BLaER1 treated with 17β-estradiol and CSF1 and Interleukin-3, amounts not matched to agents 10 nM and 100 nM (cell line): Measurements from ENCODE around the gene DDX54.
"Not testable (repeated sequence)": the region's sequence is repeated elsewhere in the genome, so short reads cannot be mapped to it uniquely, and the experiment has no call there.

Experiments used
- H3K27ac ChIP-seq, 11 experiments: shearing (Covaris generic); formaldehyde crosslinking; 2 replicates each; pipeline ENCODE4 v1.8.1; 2022
- H3K27me3 ChIP-seq, 11 experiments: shearing (Covaris generic); formaldehyde crosslinking; 2 replicates each; pipeline ENCODE4 v1.8.1; 2022
- H3K36me3 ChIP-seq, 11 experiments: shearing (Covaris generic); formaldehyde crosslinking; 2 replicates each; pipeline ENCODE4 v1.8.1; 2022
- H3K4me1 ChIP-seq, 10 experiments: shearing (Covaris generic); formaldehyde crosslinking; 2 replicates each; pipeline ENCODE4 v1.8.1; 2022
- H3K4me2 ChIP-seq, 11 experiments: shearing (Covaris generic); formaldehyde crosslinking; 2 replicates each; pipeline ENCODE4 v1.8.1; 2022
- H3K4me3 ChIP-seq, 10 experiments: shearing (Covaris generic); formaldehyde crosslinking; 2 replicates each; pipeline ENCODE4 v1.8.1; 2022
- H3K9ac ChIP-seq, 11 experiments: shearing (Covaris generic); formaldehyde crosslinking; 2 replicates each; pipeline ENCODE4 v1.8.1; 2022
- H3K9me3 ChIP-seq, 11 experiments: shearing (Covaris generic); formaldehyde crosslinking; replicated peaks in 1 of 11; 2 replicates each; pipeline ENCODE4 v1.8.1; 2022
- H4K20me1 ChIP-seq, 11 experiments: shearing (Covaris generic); formaldehyde crosslinking; 2 replicates each; pipeline ENCODE4 v1.8.1; 2022
- Cebpa-rat ChIP-seq, 11 experiments: shearing (Covaris generic); IDR thresholded peaks; 2 replicates each; pipeline ENCODE4 v1.8.1; 2022

The DDX54 gene

GRCh38 chr12:113211160-113211559 is 25.9 kb upstream of the DDX54 start:
- peaks cover 0 to 23% (median 16%) of the 10 kb centered on the region in 11 experiments; a peak in 10 of 22 replicates for H4K20me1 ChIP-seq
- H3K27ac ChIP-seq, result no peak overlapping the region; a peak in 1 of 22 replicates
- no peak overlapping the region for H3K4me3 ChIP-seq
- no peak for TF ChIP-seq Cebpa-rat (IDR thresholded peaks at IDR 0.05)
- H3K27me3 ChIP-seq, result peaks cover 29 to 85% (median 84%) of the 10 kb centered on the region in 11 experiments
- H3K4me1 ChIP-seq, result peaks cover 48 to 100% (median 77%) of the 10 kb centered on the region in 10 experiments
- peaks cover 0 to 9% (median 0%) of the 10 kb centered on the region in 11 experiments; a peak in 1 of 22 replicates for H3K36me3 ChIP-seq
- peak overlapping the region in 5 of 11 experiments; percentile 3 to 98 (median 75); a peak in 8 of 22 replicates for H3K4me2 ChIP-seq
- peaks cover 0 to 13% (median 0%) of the 10 kb centered on the region in 11 experiments; a peak in 2 of 22 replicates for H3K9me3 ChIP-seq
- no peak overlapping the region for H3K9ac ChIP-seq

- Histone ChIP-seq H3K4me1 (peaks cover 38 to 97% (median 60%) of the 10 kb centered on the region in 10 experiments), H3K9ac (peak overlapping the region; percentile 29 to 82 (median 73))
Observed at GRCh38 chr12:113208041-113208934, 23.0 kb upstream of the DDX54 start.

GRCh38 chr12:113207613-113208040 is 22.3 kb upstream of the DDX54 start:
- H3K4me3 ChIP-seq, result peak overlapping the region in 7 of 10 experiments; percentile 3 to 31 (median 6); a peak in 6 of 20 replicates
- H3K27ac ChIP-seq, result peak overlapping the region; percentile 64 to 94 (median 84)
- peaks cover 0 to 9% (median 0%) of the 10 kb centered on the region in 11 experiments; a peak in 1 of 22 replicates for H3K36me3 ChIP-seq
- peaks cover 38 to 96% (median 60%) of the 10 kb centered on the region in 10 experiments for H3K4me1 ChIP-seq
- peak overlapping the region; percentile 75 to 98 (median 92) for H3K4me2 ChIP-seq
- peak overlapping the region; percentile 29 to 82 (median 73); a peak in 21 of 22 replicates for H3K9ac ChIP-seq
- no peak for TF ChIP-seq Cebpa-rat (IDR thresholded peaks at IDR 0.05)
- H3K27me3 ChIP-seq, result peaks cover 20 to 85% (median 76%) of the 10 kb centered on the region in 11 experiments
- peaks cover 0 to 13% (median 0%) of the 10 kb centered on the region in 11 experiments; a peak in 2 of 22 replicates for H3K9me3 ChIP-seq
- peaks cover 0 to 23% (median 16%) of the 10 kb centered on the region in 11 experiments; a peak in 10 of 22 replicates for H4K20me1 ChIP-seq

More at GRCh38 chr12:113208041-113208934, 23.0 kb upstream of the DDX54 start:
- Histone ChIP-seq H3K9me3 (peaks cover 0 to 13% (median 0%) of the 10 kb centered on the region in 11 experiments; a peak in 2 of 22 replicates), H3K36me3 (peaks cover 0 to 9% (median 0%) of the 10 kb centered on the region in 11 experiments; a peak in 1 of 22 replicates), H3K27ac (peak overlapping the region; percentile 64 to 94 (median 84)), H4K20me1 (peaks cover 0 to 23% (median 16%) of the 10 kb centered on the region in 11 experiments; a peak in 10 of 22 replicates), H3K4me2 (peak overlapping the region; percentile 75 to 98 (median 92)), H3K4me3 (peak overlapping the region in 8 of 10 experiments; percentile 6 to 48 (median 24); a peak in 11 of 20 replicates), H3K27me3 (peaks cover 26 to 86% (median 79%) of the 10 kb centered on the region in 11 experiments)
- TF ChIP-seq Cebpa-rat (IDR thresholded peaks at IDR 0.05), result peak in 3 of 11 experiments; percentile 13 to 48 (median 22); a peak in 5 of 22 replicates

- H4K20me1 ChIP-seq, result peaks cover 0 to 25% (median 16%) of the 10 kb centered on the region in 11 experiments; a peak in 11 of 22 replicates
- H3K27me3 ChIP-seq, result peaks cover 11 to 85% (median 76%) of the 10 kb centered on the region in 11 experiments
- H3K9ac ChIP-seq, result peak overlapping the region in 2 of 11 experiments; percentile 2 to 82; a peak in 1 of 22 replicates
- H3K4me3 ChIP-seq, H3K36me3 ChIP-seq, H3K9me3 ChIP-seq: not testable (repeated sequence)
- H3K4me2 ChIP-seq, result peak overlapping the region; percentile 75 to 98 (median 92)
- peak overlapping the region in 7 of 11 experiments; percentile 79 to 94 (median 90); a peak in 13 of 22 replicates for H3K27ac ChIP-seq
- peaks cover 38 to 95% (median 60%) of the 10 kb centered on the region in 10 experiments for H3K4me1 ChIP-seq
Observed at GRCh38 chr12:113206802-113207201, 21.5 kb upstream of the DDX54 start.

- Histone ChIP-seq H3K36me3 (no peaks in the 10 kb centered on the region), H3K4me1 (peaks cover 32 to 95% (median 47%) of the 10 kb centered on the region in 10 experiments), H3K9me3 (no peaks in the 10 kb centered on the region), H3K27me3 (peaks cover 0 to 82% (median 60%) of the 10 kb centered on the region in 11 experiments; a peak in 19 of 22 replicates), H3K27ac (peak overlapping the region in 5 of 11 experiments; percentile 0 to 73 (median 60); a peak in 8 of 22 replicates), H3K4me2 (peak overlapping the region in 9 of 11 experiments; percentile 4 to 98 (median 33); a peak in 13 of 22 replicates), H3K9ac (peak overlapping the region in 4 of 11 experiments; percentile 22 to 57 (median 50); a peak in 4 of 22 replicates), H3K4me3 (no peak overlapping the region), H4K20me1 (peaks cover 0 to 29% (median 16%) of the 10 kb centered on the region in 11 experiments; a peak in 11 of 22 replicates)
- no peak for TF ChIP-seq Cebpa-rat (IDR thresholded peaks at IDR 0.05)
Observed at GRCh38 chr12:113204804-113205203, 19.5 kb upstream of the DDX54 start.

GRCh38 chr12:113203852-113204760 is 18.8 kb upstream of the DDX54 start:
- Histone ChIP-seq H3K4me1 (peaks cover 25 to 94% (median 40%) of the 10 kb centered on the region in 10 experiments), H3K9ac (peak overlapping the region in 7 of 11 experiments; percentile 15 to 57 (median 32); a peak in 6 of 22 replicates), H3K9me3 (no peaks in the 10 kb centered on the region), H3K4me3 (no peak overlapping the region), H3K36me3 (no peaks in the 10 kb centered on the region), H3K27me3 (peaks cover 0 to 81% (median 55%) of the 10 kb centered on the region in 11 experiments; a peak in 19 of 22 replicates), H3K27ac (peak overlapping the region in 6 of 11 experiments; percentile 19 to 73 (median 54); a peak in 9 of 22 replicates), H4K20me1 (peaks cover 0 to 25% (median 12%) of the 10 kb centered on the region in 11 experiments; a peak in 11 of 22 replicates), H3K4me2 (peak overlapping the region in 9 of 11 experiments; percentile 4 to 98 (median 33); a peak in 15 of 22 replicates)
- no peak for TF ChIP-seq Cebpa-rat (IDR thresholded peaks at IDR 0.05)

GRCh38 chr12:113202300-113203075 is 17.2 kb upstream of the DDX54 start:
- Histone ChIP-seq H4K20me1 (peaks cover 0 to 13% (median under 1%) of the 10 kb centered on the region in 11 experiments; a peak in 9 of 22 replicates), H3K4me1 (peaks cover 9 to 97% (median 24%) of the 10 kb centered on the region in 10 experiments)

More at GRCh38 chr12:113202300-113203075, 17.2 kb upstream of the DDX54 start:
- H3K4me2 ChIP-seq, result peak overlapping the region in 4 of 11 experiments; percentile 19 to 98 (median 54); a peak in 8 of 22 replicates
- no peaks in the 10 kb centered on the region for H3K36me3 ChIP-seq
- H3K4me3 ChIP-seq, result no peak overlapping the region
- no peak overlapping the region for H3K9ac ChIP-seq
- no peak overlapping the region for H3K27ac ChIP-seq
- H3K9me3 ChIP-seq, result no peaks in the 10 kb centered on the region
- peaks cover 0 to 85% (median 54%) of the 10 kb centered on the region in 11 experiments; a peak in 19 of 22 replicates for H3K27me3 ChIP-seq
- no peak for TF ChIP-seq Cebpa-rat (IDR thresholded peaks at IDR 0.05)
